ENCODE data around the gene NKIRAS2. TPM values are rescaled to one million over a fixed set of nuclear protein-coding genes. Genes with fewer than 3 reads are reported as not detected.
"Not testable (repeated sequence)": the region's sequence is repeated elsewhere in the genome, so short reads cannot be mapped to it uniquely, and the experiment has no call there.

The NKIRAS2 gene
- total and polyA plus RNA-seq, 2 of the 13 experiments (the other 11 are each of a cell fraction or from before 2014, with no cell fraction given) = 27.9 to 42.0 TPM

DNA sequence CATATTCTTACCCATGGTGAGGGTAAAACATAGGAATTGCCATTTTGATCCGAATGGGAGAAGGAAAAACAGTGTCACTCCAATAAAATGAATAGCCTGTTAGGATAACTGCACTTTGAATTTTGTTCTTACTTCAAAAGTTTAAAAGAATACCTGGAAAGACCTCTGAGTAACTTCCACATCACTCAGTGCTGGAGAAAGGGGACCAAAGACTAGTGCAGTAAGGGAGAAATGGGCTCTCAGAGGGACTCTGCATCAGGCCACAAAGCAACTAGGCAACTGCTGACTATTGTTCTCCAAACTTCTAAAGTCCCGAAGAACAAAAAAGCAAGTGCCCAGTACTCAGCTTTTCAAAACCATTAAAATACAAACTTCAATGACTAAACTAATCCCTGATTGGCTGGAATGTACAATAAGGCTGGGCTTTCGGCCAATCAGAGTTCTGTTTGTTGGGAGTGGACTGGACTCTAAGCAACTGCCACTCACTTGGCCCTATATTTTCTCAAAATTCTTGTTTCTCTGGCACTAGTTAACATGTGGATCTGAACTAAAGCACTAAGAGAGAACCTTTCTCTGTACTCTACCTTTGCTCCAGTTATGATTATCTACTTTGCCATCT, 8.9 kb upstream of the NKIRAS2 start:
- in situ Hi-C loops (cut with HindIII; ENCODE audit: extremely low pct_ligation_motif_present, low pct_unique_long_range_greater_than_20kb) (no loop called here), intact Hi-C loops (cut with micrococcal nuclease; ENCODE audit: unreplicated experiment) (no loop called here)
- H4K20me1 ChIP-seq (ENCODE audit: insufficient read depth, low read length) = peaks cover 23% of the 10 kb centered on the region
- H3K27me3 ChIP-seq (ENCODE audit: control insufficient read depth in 1 of 2, insufficient read depth in 2 of 2, low read length in 2 of 2) = no peaks in the 10 kb centered on the region
- ATAC-seq (peak; percentile 37; the same call in 2 of the 3 replicates), FAIRE-seq (no peak), DNase-seq (ENCODE audit: low spot score) (peak; percentile 52)
- no peak overlapping the region for H3K4me2 ChIP-seq (ENCODE audit: low read depth, low read length)
- no peak overlapping the region for H3K9ac ChIP-seq (ENCODE audit: insufficient read depth, low read depth, low read length)
- peaks cover 93% of the 10 kb centered on the region for H3K79me2 ChIP-seq (ENCODE audit: insufficient read depth, low read length)
- H2AFZ ChIP-seq (ENCODE audit: low read length) = no peak overlapping the region
- WGBS (ENCODE audit: low lambda C conversion rate) = 94% methylated on average over 3 of the region's 3 CpGs
- TF ChIP-seq, protein P1, sequence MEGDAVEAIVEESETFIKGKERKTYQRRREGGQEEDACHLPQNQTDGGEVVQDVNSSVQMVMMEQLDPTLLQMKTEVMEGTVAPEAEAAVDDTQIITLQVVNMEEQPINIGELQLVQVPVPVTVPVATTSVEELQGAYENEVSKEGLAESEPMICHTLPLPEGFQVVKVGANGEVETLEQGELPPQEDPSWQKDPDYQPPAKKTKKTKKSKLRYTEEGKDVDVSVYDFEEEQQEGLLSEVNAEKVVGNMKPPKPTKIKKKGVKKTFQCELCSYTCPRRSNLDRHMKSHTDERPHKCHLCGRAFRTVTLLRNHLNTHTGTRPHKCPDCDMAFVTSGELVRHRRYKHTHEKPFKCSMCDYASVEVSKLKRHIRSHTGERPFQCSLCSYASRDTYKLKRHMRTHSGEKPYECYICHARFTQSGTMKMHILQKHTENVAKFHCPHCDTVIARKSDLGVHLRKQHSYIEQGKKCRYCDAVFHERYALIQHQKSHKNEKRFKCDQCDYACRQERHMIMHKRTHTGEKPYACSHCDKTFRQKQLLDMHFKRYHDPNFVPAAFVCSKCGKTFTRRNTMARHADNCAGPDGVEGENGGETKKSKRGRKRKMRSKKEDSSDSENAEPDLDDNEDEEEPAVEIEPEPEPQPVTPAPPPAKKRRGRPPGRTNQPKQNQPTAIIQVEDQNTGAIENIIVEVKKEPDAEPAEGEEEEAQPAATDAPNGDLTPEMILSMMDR (CRISPR knock-in tag; IDR thresholded peaks at IDR 0.05) = no peak
- TF ChIP-seq, protein P2, sequence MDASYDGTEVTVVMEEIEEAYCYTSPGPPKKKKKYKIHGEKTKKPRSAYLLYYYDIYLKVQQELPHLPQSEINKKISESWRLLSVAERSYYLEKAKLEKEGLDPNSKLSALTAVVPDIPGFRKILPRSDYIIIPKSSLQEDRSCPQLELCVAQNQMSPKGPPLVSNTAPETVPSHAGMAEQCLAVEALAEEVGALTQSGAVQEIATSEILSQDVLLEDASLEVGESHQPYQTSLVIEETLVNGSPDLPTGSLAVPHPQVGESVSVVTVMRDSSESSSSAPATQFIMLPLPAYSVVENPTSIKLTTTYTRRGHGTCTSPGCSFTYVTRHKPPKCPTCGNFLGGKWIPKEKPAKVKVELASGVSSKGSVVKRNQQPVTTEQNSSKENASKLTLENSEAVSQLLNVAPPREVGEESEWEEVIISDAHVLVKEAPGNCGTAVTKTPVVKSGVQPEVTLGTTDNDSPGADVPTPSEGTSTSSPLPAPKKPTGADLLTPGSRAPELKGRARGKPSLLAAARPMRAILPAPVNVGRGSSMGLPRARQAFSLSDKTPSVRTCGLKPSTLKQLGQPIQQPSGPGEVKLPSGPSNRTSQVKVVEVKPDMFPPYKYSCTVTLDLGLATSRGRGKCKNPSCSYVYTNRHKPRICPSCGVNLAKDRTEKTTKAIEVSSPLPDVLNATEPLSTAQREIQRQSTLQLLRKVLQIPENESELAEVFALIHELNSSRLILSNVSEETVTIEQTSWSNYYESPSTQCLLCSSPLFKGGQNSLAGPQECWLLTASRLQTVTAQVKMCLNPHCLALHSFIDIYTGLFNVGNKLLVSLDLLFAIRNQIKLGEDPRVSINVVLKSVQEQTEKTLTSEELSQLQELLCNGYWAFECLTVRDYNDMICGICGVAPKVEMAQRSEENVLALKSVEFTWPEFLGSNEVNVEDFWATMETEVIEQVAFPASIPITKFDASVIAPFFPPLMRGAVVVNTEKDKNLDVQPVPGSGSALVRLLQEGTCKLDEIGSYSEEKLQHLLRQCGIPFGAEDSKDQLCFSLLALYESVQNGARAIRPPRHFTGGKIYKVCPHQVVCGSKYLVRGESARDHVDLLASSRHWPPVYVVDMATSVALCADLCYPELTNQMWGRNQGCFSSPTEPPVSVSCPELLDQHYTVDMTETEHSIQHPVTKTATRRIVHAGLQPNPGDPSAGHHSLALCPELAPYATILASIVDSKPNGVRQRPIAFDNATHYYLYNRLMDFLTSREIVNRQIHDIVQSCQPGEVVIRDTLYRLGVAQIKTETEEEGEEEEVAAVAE (CRISPR knock-in tag; IDR thresholded peaks at IDR 0.05; ENCODE audit: borderline replicate concordance) = peak; percentile 98
- no peak for TF ChIP-seq CEBPG (CRISPR knock-in tag; IDR thresholded peaks at IDR 0.05)
- peak; percentile 63 for TF ChIP-seq NFYB (CRISPR knock-in tag; IDR thresholded peaks at IDR 0.05)
- no peak for TF ChIP-seq ZNF333 (CRISPR knock-in tag; IDR thresholded peaks at IDR 0.05; ENCODE audit: borderline replicate concordance)
- TF ChIP-seq ZNF773 (CRISPR knock-in tag; IDR thresholded peaks at IDR 0.05; ENCODE audit: borderline replicate concordance) = no peak
- TF ChIP-seq NFYC (CRISPR knock-in tag; IDR thresholded peaks at IDR 0.05) = peak; percentile 63
- ChIA-PET POLR2A (interaction anchor here (1.6 kb wide), 1 partner anchor 103 kb away, joined by 3 read pairs; no protein-coding TSS in a partner anchor), CTCF (ENCODE audit: low intra/inter-chr PET ratio, low total read pairs) (no interaction called here)
- H3K36me3 ChIP-seq (replicated peaks in 1 of 2; ENCODE audit: control insufficient read depth in 1 of 2, insufficient read depth in 2 of 2, low read length in 2 of 2) = peaks cover 4 to 31% of the 10 kb centered on the region in 2 experiments
- no peak overlapping the region for H3K4me3 ChIP-seq (replicated peaks in 1 of 3; ENCODE audit: insufficient read depth in 1 of 3, low read depth in 2 of 3, low read length in 3 of 3)
- TSS peak; percentile 5 for BruUV-seq (replicated peaks)
- peaks cover 70% of the 10 kb centered on the region for H3K4me1 ChIP-seq (ENCODE audit: insufficient read depth, low read length)
- peak overlapping the region; percentile 3 for H3K27ac ChIP-seq (ENCODE audit: extremely low read length, insufficient read depth, low read length)
- H3K9me3 ChIP-seq (ENCODE audit: low read length) = no peaks in the 10 kb centered on the region

DNA sequence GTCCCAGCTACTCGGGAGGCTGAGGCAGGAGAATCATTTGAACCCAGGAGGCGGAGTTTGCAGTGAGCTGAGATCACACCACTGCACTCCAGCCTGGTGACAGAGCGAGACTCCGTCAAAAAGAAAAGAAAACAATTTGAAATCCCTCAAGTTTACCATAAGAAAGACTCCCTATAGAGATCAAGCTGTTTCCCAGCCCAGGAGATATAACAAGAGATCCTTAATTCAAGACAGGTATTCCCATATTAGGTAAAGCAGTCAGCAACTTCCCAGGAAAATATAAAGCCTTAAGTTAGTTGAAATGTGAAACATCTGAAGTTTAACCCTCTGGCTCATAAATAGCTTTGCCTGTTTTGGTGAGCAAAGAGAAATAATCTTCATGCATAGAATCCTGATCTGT, 7.5 kb upstream of the NKIRAS2 start:
- H3K27me3 ChIP-seq (ENCODE audit: control insufficient read depth in 1 of 2, insufficient read depth in 2 of 2, low read length in 2 of 2); FAIRE-seq; CTCF ChIA-PET (ENCODE audit: low intra/inter-chr PET ratio, low total read pairs); in situ Hi-C loops (cut with HindIII; ENCODE audit: extremely low pct_ligation_motif_present, low pct_unique_long_range_greater_than_20kb); H3K9me3 ChIP-seq (ENCODE audit: low read length); intact Hi-C loops (cut with micrococcal nuclease; ENCODE audit: unreplicated experiment); H3K9ac ChIP-seq (ENCODE audit: insufficient read depth, low read depth, low read length); BruUV-seq (replicated peaks); H3K27ac ChIP-seq (ENCODE audit: extremely low read length, insufficient read depth, low read length); DNase-seq (ENCODE audit: low spot score); ATAC-seq; H3K4me3 ChIP-seq (replicated peaks in 1 of 3; ENCODE audit: insufficient read depth in 1 of 3, low read depth in 2 of 3, low read length in 3 of 3); H2AFZ ChIP-seq (ENCODE audit: low read length); H3K4me2 ChIP-seq (ENCODE audit: low read depth, low read length): not testable (repeated sequence)
- H3K79me2 ChIP-seq (ENCODE audit: insufficient read depth, low read length) = peaks cover 93% of the 10 kb centered on the region
- WGBS (ENCODE audit: low lambda C conversion rate) = 90% methylated on average over 4 of the region's 4 CpGs
- peaks cover 74% of the 10 kb centered on the region for H3K4me1 ChIP-seq (ENCODE audit: insufficient read depth, low read length)
- peaks cover 19% of the 10 kb centered on the region for H4K20me1 ChIP-seq (ENCODE audit: insufficient read depth, low read length)
- peaks cover 4 to 31% of the 10 kb centered on the region in 2 experiments for H3K36me3 ChIP-seq (replicated peaks in 1 of 2; ENCODE audit: control insufficient read depth in 1 of 2, insufficient read depth in 2 of 2, low read length in 2 of 2)
- POLR2A ChIA-PET = interaction anchor here (1.6 kb wide), 1 partner anchor 104 kb away, joined by 3 read pairs; no protein-coding TSS in a partner anchor

All from HepG2 (cell line).